Endothelial cell of umbilical vein (primary cell): ENCODE data around the gene TMEM138. TPM values are rescaled to one million over a fixed set of nuclear protein-coding genes. Genes with fewer than 3 reads are reported as not detected.

ENCODE experiments used
- BruUV-seq: library from RNA; stranded (reverse); fragments of 400-500 nt; replicated peaks from 2 replicates; lab custom pipeline; 2021; lab: Mats Ljungman, UMichigan
- CTCF ChIA-PET: fragments of 300-600, 350-600 bp; sonication (Branson Sonifier 250); formaldehyde crosslinking; loops from one replicate; lab custom pipeline; 2021; ENCODE audit warnings: antibody characterized with exemption, inconsistent platforms; lab: Charles Lee
- POLR2A ChIA-PET: fragments of 300-600, 350-600 bp; sonication (Branson Sonifier 250); formaldehyde crosslinking; loops from one replicate; lab custom pipeline; 2021; ENCODE audit warnings: antibody characterized with exemption, inconsistent platforms; lab: Charles Lee
- DNase-seq: peaks from one replicate; pipeline ENCODE4 v3.0.0-alpha.2; 2011; ENCODE audit warnings: low read depth, low spot score
- FAIRE-seq: peaks from 2 replicates; lab custom pipeline; 2011; peaks lifted over from hg19 to GRCh38; lab: Jason Lieb, UNC
- H2AFZ ChIP-seq: 2 replicates; pipeline ENCODE4 v1.6.0; 2012; ENCODE audit warnings: low read depth, low read length, control low read depth, inconsistent platforms
- H3K27ac ChIP-seq: 2 replicates; pipeline ENCODE4 v1.5.1; 2011; ENCODE audit warnings: low read depth, mild to moderate bottlenecking, control low read depth, low read length, moderate library complexity; ENCODE audit not compliant: insufficient read depth
- H3K27me3 ChIP-seq, 2 experiments: 2 replicates each; pipeline versions ENCODE4 v1.6.0 to v1.6.1; 2011; ENCODE audit warnings: low read length in 2 of 2, mixed read lengths in 1 of 2; ENCODE audit not compliant: control insufficient read depth in 2 of 2, insufficient read depth in 2 of 2
- H3K36me3 ChIP-seq, 2 experiments: 2 replicates in 1 of 2; 3 replicates in 1 of 2; pipeline ENCODE4 v1.5.1; 2011; ENCODE audit warnings: low read length in 2 of 2, mild to moderate bottlenecking in 1 of 2, moderate library complexity in 1 of 2; ENCODE audit not compliant: control insufficient read depth in 2 of 2, insufficient read depth in 2 of 2; ENCODE audit errors: extremely low read depth in 1 of 2
- H3K4me1 ChIP-seq: 3 replicates; pipeline ENCODE4 v1.5.1; 2011; ENCODE audit warnings: mild to moderate bottlenecking, low read length; ENCODE audit not compliant: control insufficient read depth, insufficient read depth; ENCODE audit errors: extremely low read depth
- H3K4me2 ChIP-seq: 2 replicates; pipeline ENCODE4 v1.6.1; 2011; ENCODE audit warnings: low read length, control low read depth, mixed read lengths; ENCODE audit not compliant: insufficient read depth
- H3K4me3 ChIP-seq, 3 experiments: fragments of 200-600 bp in 1 of 3; sonication (generic), shearing (Covaris generic) in 1 of 3; replicated peaks in 1 of 3; 2 replicates each; pipeline ENCODE4 v1.5.1; 2011 to 2016; ENCODE audit warnings: control low read depth in 3 of 3, low read length in 3 of 3, mild to moderate bottlenecking in 2 of 3, inconsistent platforms in 1 of 3, low read depth in 1 of 3, moderate library complexity in 1 of 3; ENCODE audit not compliant: insufficient read depth in 1 of 3
- H3K79me2 ChIP-seq: 2 replicates; pipeline ENCODE4 v1.6.0; 2012; ENCODE audit warnings: low read length, inconsistent platforms; ENCODE audit not compliant: control insufficient read depth, insufficient read depth
- H3K9ac ChIP-seq: replicated peaks from 2 replicates; pipeline ENCODE3; 2011; ENCODE audit warnings: low read length, control low read depth; ENCODE audit not compliant: insufficient read depth; ENCODE audit errors: extremely low read depth
- H3K9me1 ChIP-seq: replicated peaks from 3 replicates; pipeline ENCODE4 v1.6.0; 2011; ENCODE audit warnings: mild to moderate bottlenecking, low read length; ENCODE audit not compliant: control insufficient read depth, insufficient read depth; ENCODE audit errors: extremely low read depth
- H3K9me3 ChIP-seq: replicated peaks from 2 replicates; pipeline ENCODE4 v1.5.1; 2012; ENCODE audit warnings: low read length, inconsistent platforms; ENCODE audit not compliant: control insufficient read depth, insufficient read depth
- H4K20me1 ChIP-seq: replicated peaks from 2 replicates; pipeline ENCODE3; 2011; ENCODE audit warnings: mild to moderate bottlenecking, low read length; ENCODE audit not compliant: control insufficient read depth, insufficient read depth; ENCODE audit errors: extremely low read depth
- EZH2 ChIP-seq: IDR thresholded peaks from 2 replicates; pipeline ENCODE4 v1.6.1; 2012; ENCODE audit warnings: borderline replicate concordance, low read depth, mild to moderate bottlenecking, moderate library complexity, low read length, inconsistent platforms; ENCODE audit not compliant: severe bottlenecking
- FOS ChIP-seq: IDR thresholded peaks from 2 replicates; pipeline ENCODE4 v1.6.1; 2011; ENCODE audit warnings: mild to moderate bottlenecking, low read length, moderate library complexity, borderline replicate concordance; ENCODE audit not compliant: insufficient read depth
- GATA2 ChIP-seq: IDR thresholded peaks from 2 replicates; pipeline ENCODE4 v1.7.0; 2011; ENCODE audit warnings: low read depth, mild to moderate bottlenecking, moderate library complexity, mixed read lengths, low read length; ENCODE audit not compliant: insufficient read length, insufficient read depth
- JUN ChIP-seq: IDR thresholded peaks from 2 replicates; pipeline ENCODE4 v1.6.1; 2011; ENCODE audit warnings: borderline replicate concordance, low read depth; ENCODE audit not compliant: insufficient read length, insufficient read depth
- MYC ChIP-seq: IDR thresholded peaks from one replicate; pipeline ENCODE4 v1.6.1; 2011; ENCODE audit warnings: mild to moderate bottlenecking, low read depth, low read length
- POLR2A ChIP-seq: IDR thresholded peaks from 2 replicates; pipeline ENCODE4 v1.6.1; 2012; ENCODE audit warnings: low read depth, mild to moderate bottlenecking, control low read depth, low read length
- POLR2AphosphoS5 ChIP-seq: IDR thresholded peaks from 2 replicates; pipeline ENCODE4 v1.6.1; 2012; ENCODE audit warnings: low read depth, mild to moderate bottlenecking, control low read depth, low read length, moderate library complexity; ENCODE audit not compliant: insufficient read depth
- dilution Hi-C: fragments of 300-500 bp; cut with MboI; formaldehyde crosslinking; loops from one replicate; pipeline ENCODE4 v1.15.0; 2019; ENCODE audit warnings: low sequenced_read_pairs; ENCODE audit not compliant: extremely low pct_ligation_motif_present
- intact Hi-C: fragments of 100-400 bp; cut with micrococcal nuclease; formaldehyde crosslinking; loops from one replicate; pipeline ENCODE4 v1.10.0; 2022
- polyA plus RNA-seq, 4 experiments: library from polyadenylated mRNA; depleted of rRNA in 3 of 4; stranded (reverse) in 3 of 4; unstranded in 1 of 4; fragments of >200 nt; gene quantifications; 2 replicates each; pipeline versions ENCODE4 v1.2.1 to v1.2.3, GENCODE V29; 2011 to 2012; ENCODE audit warnings: missing spikeins in 1 of 4
- total RNA-seq: library from RNA; stranded (reverse); gene quantifications from 2 replicates; pipeline ENCODE4 v1.2.3, GENCODE V29; 2021
- TF ChIP-seq, protein P1 (sequence below): IDR thresholded peaks from 2 replicates; pipeline ENCODE4 v1.6.1; 2011; ENCODE audit not compliant: insufficient read depth, insufficient read length
- TF ChIP-seq, protein P2 (sequence below), 2 donors: IDR thresholded peaks; 1 replicate in 1 of 2; 2 replicates in 1 of 2; pipeline ENCODE4 v1.5.1; 2011; ENCODE audit warnings: low read length in 2 of 2, mild to moderate bottlenecking in 2 of 2, moderate library complexity in 2 of 2, control low read depth in 1 of 2, inconsistent platforms in 1 of 2, low read depth in 1 of 2; ENCODE audit not compliant: insufficient read depth in 1 of 2; ENCODE audit errors: extremely low read depth in 1 of 2

TMEM138 gene
- total and polyA plus RNA-seq, 2 donors (not counting 3 experiments of a cell fraction or from before 2014, with no cell fraction given), result 37.9 to 60.0 TPM

DNA sequence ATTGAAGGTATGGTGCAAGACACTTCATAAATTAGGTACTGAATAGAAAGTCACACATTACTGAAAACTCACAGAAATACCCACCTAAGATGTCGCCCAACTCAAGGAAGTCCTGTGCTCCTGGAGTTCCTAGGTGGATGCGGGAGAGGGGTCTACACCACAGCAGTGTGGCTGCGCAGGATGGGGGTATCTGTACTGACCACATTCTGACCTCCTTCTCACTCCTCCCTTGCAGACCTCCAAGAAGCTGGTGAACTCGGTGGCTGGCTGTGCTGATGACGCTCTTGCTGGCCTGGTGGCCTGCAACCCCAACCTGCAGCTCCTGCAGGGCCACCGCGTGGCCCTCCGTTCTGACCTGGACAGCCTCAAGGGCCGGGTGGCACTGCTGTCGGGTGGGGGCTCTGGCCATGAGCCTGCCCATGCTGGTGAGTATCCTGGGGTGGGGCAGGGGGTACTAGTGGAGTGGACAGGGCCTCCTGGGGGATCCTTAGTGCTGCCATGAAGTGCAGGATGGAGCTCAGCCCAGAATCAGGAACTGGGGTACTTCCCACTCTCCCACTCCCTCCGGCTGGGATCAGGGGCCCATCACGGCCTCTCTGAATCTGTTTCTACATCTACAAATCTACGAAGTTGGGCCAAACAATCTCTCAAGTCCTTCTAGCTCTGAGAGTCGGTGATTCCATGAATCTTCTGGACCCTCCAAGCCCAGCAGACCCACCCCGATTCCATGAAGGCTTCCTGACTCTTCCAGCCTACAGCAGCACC lies 24.3 kb upstream of the TMEM138 start:
- Histone ChIP-seq H3K27me3 (no peaks in the 10 kb centered on the region), H3K9me1 (no peaks in the 10 kb centered on the region), H3K79me2 (peaks cover under 1% of the 10 kb centered on the region), H4K20me1 (no peaks in the 10 kb centered on the region), H3K4me3 (no peak overlapping the region), H3K4me1 (no peaks in the 10 kb centered on the region), H3K4me2 (no peak overlapping the region), H3K27ac (no peak overlapping the region), H3K36me3 (peaks cover 0 to 2% of the 10 kb centered on the region in 2 experiments), H3K9me3 (no peaks in the 10 kb centered on the region), H3K9ac (no peak overlapping the region), H2AFZ (no peak overlapping the region)
- POLR2A ChIA-PET, result interaction anchor here (0.6 kb wide), 1 partner anchor 54 kb away, joined by 5 read pairs; the partner anchor contains the start of gene TMEM216
- intact Hi-C loops, result loop anchor here (2.0 to 10.0 kb wide), 2 partner anchors 55 to 83 kb away; partner anchors contain the start of gene TMEM216
- dilution Hi-C loops, result no loop called here
- CTCF ChIA-PET, result interaction anchor here (1.5 to 8.0 kb wide), 4 partner anchors 10 to 54 kb away, joined by 3 to 345 read pairs (median 28); partner anchors contain the start of gene TMEM216
- TF ChIP-seq, protein P1, sequence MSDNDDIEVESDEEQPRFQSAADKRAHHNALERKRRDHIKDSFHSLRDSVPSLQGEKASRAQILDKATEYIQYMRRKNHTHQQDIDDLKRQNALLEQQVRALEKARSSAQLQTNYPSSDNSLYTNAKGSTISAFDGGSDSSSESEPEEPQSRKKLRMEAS, result no peak
- no peak for TF ChIP-seq POLR2AphosphoS5
- no peak for TF ChIP-seq GATA2
- TF ChIP-seq MYC, result no peak
- no peak for TF ChIP-seq EZH2
- no peak for TF ChIP-seq FOS
- no peak for TF ChIP-seq POLR2A
- TF ChIP-seq JUN, result no peak
- TF ChIP-seq, protein P2, sequence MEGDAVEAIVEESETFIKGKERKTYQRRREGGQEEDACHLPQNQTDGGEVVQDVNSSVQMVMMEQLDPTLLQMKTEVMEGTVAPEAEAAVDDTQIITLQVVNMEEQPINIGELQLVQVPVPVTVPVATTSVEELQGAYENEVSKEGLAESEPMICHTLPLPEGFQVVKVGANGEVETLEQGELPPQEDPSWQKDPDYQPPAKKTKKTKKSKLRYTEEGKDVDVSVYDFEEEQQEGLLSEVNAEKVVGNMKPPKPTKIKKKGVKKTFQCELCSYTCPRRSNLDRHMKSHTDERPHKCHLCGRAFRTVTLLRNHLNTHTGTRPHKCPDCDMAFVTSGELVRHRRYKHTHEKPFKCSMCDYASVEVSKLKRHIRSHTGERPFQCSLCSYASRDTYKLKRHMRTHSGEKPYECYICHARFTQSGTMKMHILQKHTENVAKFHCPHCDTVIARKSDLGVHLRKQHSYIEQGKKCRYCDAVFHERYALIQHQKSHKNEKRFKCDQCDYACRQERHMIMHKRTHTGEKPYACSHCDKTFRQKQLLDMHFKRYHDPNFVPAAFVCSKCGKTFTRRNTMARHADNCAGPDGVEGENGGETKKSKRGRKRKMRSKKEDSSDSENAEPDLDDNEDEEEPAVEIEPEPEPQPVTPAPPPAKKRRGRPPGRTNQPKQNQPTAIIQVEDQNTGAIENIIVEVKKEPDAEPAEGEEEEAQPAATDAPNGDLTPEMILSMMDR (IDR thresholded peaks at IDR 0.05; ENCODE audit: extremely low read depth in 1 of 2, insufficient read depth in 1 of 2, low read depth in 1 of 2, low read length in 2 of 2), result no peak
- no peak for FAIRE-seq
- no TSS peak for BruUV-seq
- no peak for DNase-seq
